GM10266 (cell line): Measurements from ENCODE around the gene OR2D3.

ENCODE experiments used
- DNase-seq: peaks from one replicate; pipeline ENCODE4 v3.0.0; 2012; ENCODE audit errors: extremely low spot score
- TF ChIP-seq, protein P1 (sequence below): IDR thresholded peaks from 2 replicates; pipeline ENCODE4 v1.5.1; 2012; ENCODE audit warnings: mild to moderate bottlenecking, low read depth; ENCODE audit not compliant: control insufficient read depth, insufficient read depth; ENCODE audit errors: missing control alignments

The OR2D3 gene

DNA sequence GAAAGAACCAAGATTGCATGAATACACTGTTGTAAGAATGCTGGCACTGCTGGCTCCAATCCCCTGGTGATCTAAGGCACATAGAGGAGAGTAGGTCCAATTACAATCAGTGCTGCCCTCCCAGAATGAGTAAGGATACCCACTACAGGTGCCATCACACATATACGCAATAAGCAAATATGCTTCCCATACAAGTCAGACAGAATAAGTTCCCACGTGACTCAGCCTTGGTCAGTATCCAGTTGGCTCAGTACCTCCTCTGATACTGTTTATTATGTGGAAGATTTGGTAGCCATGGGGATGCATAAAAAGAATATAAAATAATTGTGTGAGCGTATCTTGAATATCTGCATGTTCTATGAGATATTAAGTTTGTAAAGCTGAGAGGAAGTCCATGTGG is 8.9 kb upstream of the OR2D3 start:
- TF ChIP-seq, protein P1, sequence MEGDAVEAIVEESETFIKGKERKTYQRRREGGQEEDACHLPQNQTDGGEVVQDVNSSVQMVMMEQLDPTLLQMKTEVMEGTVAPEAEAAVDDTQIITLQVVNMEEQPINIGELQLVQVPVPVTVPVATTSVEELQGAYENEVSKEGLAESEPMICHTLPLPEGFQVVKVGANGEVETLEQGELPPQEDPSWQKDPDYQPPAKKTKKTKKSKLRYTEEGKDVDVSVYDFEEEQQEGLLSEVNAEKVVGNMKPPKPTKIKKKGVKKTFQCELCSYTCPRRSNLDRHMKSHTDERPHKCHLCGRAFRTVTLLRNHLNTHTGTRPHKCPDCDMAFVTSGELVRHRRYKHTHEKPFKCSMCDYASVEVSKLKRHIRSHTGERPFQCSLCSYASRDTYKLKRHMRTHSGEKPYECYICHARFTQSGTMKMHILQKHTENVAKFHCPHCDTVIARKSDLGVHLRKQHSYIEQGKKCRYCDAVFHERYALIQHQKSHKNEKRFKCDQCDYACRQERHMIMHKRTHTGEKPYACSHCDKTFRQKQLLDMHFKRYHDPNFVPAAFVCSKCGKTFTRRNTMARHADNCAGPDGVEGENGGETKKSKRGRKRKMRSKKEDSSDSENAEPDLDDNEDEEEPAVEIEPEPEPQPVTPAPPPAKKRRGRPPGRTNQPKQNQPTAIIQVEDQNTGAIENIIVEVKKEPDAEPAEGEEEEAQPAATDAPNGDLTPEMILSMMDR: no peak

DNA sequence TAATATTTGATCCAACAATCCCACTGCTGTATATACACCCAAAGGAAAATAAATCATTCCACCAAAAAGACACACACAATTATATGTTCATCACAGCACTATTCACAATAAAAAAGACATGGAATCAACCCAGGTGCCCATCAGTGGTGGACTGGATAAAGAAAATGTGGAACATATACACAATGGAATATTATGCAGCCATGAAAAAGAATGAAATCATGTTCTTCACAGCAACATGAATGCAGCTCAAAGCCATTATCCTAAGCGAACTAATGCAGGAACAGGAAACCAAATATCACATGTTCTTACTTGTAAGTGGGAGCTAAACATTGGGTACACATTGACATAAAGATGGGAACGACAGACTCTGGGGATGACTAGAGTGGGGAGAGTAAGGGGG is 1.1 kb upstream of the OR2D3 start:
- TF ChIP-seq, protein P1: no peak
- no peak for DNase-seq

More for the DNA sequence above, 8.9 kb upstream of the OR2D3 start:
- DNase-seq: no peak

DNA sequence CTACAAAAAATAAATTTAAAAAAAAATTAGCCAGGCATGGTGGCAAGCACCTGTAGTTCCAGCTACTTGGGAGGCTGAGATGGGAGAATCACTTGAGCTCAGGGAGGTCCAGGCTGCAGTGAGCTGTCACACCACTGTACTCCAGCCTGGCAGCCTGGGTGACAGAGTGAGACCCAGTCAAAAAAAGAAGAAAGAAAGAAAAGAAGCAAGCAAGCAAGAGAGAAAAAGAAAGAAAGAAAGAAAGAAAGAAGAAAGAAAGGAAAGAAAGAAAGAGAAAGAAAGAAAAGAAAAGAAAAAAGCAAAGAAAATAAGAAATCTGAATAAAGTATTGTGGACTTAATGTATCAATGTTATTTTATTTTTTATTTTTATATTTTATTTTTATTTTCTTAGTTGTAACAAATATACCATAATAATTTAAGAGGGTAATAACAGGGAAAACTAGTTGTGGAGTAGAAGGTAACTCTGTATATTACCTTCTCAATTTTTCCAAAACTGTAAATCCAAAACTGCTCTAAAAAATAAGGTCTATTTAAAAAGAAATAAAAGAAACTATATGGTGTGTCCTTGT is 4.3 kb downstream of the OR2D3 start:
- no peak for DNase-seq
- TF ChIP-seq, protein P1: no peak

DNA sequence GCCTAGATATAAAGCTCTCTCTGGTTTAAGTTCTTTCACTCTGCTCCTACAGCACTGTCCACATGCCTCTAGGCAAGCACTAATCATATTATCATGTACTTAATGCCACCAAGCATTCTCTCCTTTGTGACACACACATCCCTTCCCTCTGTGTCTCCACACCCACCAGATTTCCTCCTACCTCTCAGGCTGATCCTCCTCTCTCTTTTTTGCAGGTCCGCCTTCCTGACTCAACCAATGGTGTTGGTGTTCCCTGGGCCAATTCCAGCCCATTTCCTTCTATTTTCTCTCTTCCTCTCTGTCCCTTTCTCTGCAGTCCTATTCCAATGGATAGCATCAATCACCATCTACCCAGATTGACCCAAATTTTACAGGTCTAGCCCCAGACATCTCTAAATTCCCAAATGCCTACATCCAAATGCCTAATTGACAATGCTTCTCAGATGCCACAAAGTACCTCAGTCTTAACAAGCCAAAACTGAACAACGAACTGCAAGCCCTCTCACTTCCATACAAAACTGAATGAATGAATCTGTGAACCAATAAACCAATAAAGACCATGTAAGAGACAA is 4.9 kb downstream of the OR2D3 start:
- no peak for DNase-seq
- TF ChIP-seq, protein P1: no peak

DNA sequence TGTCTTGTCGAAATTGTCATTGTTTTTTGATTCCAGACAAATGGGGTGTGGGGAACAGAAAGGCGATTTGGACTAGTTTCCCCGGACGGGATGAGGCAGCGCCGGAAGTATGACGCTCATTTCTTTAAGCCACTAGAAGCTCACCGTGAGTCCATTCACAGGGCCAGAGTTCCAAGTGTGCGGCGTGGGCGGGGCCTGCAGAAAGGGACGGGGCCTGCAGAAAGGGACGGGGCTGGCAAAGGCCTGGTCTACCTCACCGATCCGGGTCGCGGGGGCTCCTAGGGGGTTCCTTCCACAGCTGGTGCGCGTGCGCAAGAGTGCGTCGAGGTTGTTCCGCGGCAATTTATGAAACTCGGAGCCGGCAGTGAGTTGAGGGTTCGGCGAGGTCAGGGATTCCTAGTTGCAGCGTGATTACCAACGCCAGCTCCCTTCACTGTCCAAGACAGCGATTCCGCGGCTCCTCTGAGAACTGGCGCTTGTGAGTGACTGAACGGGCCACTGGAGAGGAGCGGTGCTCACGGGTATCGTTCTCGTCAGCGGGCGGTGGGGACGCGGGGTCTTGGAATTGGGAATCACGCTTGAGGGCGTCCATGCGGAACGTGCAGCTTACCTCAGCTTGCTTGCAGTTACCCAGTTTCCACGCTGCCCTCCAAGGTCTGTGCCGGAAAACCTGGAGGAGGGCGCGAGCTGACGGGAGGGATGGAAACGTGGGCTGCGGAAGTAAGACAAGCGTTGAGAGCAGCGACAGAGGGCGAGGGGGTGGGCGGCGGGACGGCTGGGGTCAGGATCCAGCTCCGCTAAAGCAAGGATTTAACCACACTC is 5.6 kb downstream of the OR2D3 start, which contains the start of gene ZNF215:
Gene ZNF215, plus strand, starts transcription at position 219 of the 822 bp plus-strand sequence. CDS start 5,847 bp downstream, outside the sequence.
- peak; percentile 70 for DNase-seq
- TF ChIP-seq, protein P1: no peak

DNA sequence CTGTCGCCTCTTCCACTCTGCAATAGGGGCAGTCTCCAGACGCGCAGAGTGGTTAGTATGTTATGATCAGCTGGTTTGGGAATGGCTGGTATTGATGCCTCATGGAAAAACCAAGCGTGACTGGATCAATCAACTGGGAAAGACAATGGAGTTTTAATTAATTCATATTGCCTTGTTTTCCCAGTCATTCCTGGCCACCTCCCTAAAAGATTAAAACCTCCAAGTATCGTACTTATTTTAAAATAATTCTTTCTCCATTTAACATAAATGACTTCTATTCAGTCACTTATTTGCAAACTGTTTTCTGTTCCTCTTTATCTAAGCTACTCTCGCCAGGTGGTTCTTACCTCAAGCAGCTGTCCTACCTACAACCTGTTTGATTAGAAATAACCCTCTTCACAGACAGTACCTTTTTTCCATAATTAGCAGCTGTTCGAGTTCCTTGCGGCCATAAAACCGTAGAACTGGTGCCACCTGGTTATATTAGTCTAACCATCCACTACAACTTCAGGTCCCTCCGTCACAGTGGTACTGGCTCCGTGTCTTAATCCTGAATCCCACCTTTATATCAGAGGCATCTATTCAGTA is 6.3 kb downstream of the OR2D3 start:
- TF ChIP-seq, protein P1: no peak
- DNase-seq: no peak
